Spleen (tissue), 7 donors: ENCODE results near the gene FAM72D.
"Not testable (repeated sequence)": the region's sequence is repeated elsewhere in the genome, so short reads cannot be mapped to it uniquely, and the experiment has no call there.

Experiments
- POLR2A ChIP-seq, 3 donors: fragments of 450-650 bp; IDR thresholded peaks; one replicate each; pipeline ENCODE4 v1.5.1; 2017; ENCODE audit warnings: antibody characterized with exemption in 3 of 3, mild to moderate bottlenecking in 1 of 3
- TF ChIP-seq, protein P1 (sequence below), 11 experiments: fragments of 200-600 bp in 7 of 11; fragments of 450-650 bp in 4 of 11; sonication (generic) in 4 of 11; IDR thresholded peaks in 8 of 11; conservative IDR thresholded peaks in 3 of 11; 1 replicate in 7 of 11; 2 replicates in 4 of 11; pipeline versions ENCODE4 v1.4.0 to v1.8.0; 2016 to 2021; ENCODE audit warnings: antibody characterized with exemption in 11 of 11, inconsistent platforms in 4 of 11, mild to moderate bottlenecking in 1 of 11
- donor health status: DM: no; HTN: no; CAD: no; lungs with moderate emphysema.
- donor health status: DM: no; HTN: no; CAD: no.
- donor health status: DM: no; HTN: no; CAD: no.

DNA sequence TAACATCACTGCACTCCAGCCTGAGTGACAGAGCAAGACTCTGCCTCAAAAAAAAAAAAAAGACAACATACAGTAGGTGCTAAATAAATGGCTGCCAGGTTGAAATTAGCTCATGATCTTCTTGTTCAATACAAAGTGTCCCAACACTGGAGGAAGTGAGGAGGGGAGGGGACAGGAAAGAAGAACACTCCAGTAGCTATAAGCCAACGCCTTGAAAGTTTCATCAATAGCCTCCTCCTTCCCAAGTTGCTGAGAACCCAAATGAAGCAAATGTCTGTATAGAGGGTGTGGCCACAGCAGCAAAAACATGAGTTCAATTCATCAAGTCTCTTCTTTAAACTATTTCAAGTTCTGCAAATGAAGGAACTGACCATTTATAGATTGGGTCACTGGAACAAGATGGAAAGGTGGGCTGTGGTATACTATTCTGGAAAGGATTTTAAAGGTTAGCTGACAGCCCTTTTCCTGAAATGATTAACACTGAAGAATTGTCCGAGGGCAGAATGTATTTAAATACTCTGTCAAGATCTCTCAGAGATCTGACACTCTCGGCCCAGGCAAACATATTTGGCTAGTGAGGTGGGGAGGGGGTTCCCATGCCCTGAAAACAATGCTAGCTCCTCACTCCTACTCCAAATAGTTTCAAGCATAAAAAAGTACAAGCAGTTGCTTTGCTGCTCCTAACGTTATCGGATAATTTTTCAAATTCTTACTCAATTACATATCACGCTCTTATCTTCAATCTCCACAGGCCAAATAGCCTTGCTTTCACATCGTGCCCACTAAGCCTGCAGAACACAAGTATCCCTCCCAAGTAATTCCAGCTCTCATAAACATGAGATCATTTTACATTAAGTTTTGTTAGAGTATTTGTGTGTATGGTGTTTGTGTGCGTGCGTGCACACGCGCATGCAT is 17.6 kb upstream of the FAM72D start:
- TF ChIP-seq, protein P1, sequence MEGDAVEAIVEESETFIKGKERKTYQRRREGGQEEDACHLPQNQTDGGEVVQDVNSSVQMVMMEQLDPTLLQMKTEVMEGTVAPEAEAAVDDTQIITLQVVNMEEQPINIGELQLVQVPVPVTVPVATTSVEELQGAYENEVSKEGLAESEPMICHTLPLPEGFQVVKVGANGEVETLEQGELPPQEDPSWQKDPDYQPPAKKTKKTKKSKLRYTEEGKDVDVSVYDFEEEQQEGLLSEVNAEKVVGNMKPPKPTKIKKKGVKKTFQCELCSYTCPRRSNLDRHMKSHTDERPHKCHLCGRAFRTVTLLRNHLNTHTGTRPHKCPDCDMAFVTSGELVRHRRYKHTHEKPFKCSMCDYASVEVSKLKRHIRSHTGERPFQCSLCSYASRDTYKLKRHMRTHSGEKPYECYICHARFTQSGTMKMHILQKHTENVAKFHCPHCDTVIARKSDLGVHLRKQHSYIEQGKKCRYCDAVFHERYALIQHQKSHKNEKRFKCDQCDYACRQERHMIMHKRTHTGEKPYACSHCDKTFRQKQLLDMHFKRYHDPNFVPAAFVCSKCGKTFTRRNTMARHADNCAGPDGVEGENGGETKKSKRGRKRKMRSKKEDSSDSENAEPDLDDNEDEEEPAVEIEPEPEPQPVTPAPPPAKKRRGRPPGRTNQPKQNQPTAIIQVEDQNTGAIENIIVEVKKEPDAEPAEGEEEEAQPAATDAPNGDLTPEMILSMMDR (IDR thresholded peaks at IDR 0.05 in 8 of 11, conservative IDR thresholded peaks at IDR 0.05 in 3 of 11), result not testable (repeated sequence)
- not testable (repeated sequence) for TF ChIP-seq POLR2A (IDR thresholded peaks at IDR 0.05)
